PC-9 (cell line): ENCODE measurements around the gene SPDYE4.

Experiments used
- CTCF ChIP-seq: fragments of 200-600 bp; sonication (generic); conservative IDR thresholded peaks from 2 replicates; pipeline ENCODE4 v1.6.1; 2017; ENCODE audit warnings: mixed run types, antibody characterized with exemption, mild to moderate bottlenecking, moderate library complexity
- EZH2 ChIP-seq: fragments of 200-600 bp; sonication (generic); IDR thresholded peaks from 2 replicates; pipeline ENCODE4 v1.8.0; 2017; ENCODE audit warnings: antibody characterized with exemption, low read depth

- TF ChIP-seq CTCF (no peak), EZH2 (no peak)
Measured at GRCh38 chr17:8728971-8729370, 29.4 kb downstream of the SPDYE4 start.
